Sigmoid colon (tissue), 7 donors: ENCODE results near the gene P2RY14. TPM values are rescaled to one million over a fixed set of nuclear protein-coding genes. Genes with fewer than 3 reads are reported as not detected.

Experiments
- DNase-seq: peaks from one replicate; pipeline ENCODE4 v3.0.0-alpha.2; 2019
- H3K27ac ChIP-seq, 4 donors: fragments of 200-600 bp; sonication (generic); one replicate each; pipeline ENCODE4 v1.5.1; 2016 to 2019; ENCODE audit warnings: mild to moderate bottlenecking in 1 of 4
- H3K27me3 ChIP-seq, 3 donors: fragments of 200-600 bp; sonication (generic); one replicate each; pipeline ENCODE4 v1.5.1; 2019; ENCODE audit warnings: mild to moderate bottlenecking in 1 of 3
- H3K36me3 ChIP-seq, 4 donors: fragments of 200-600 bp; sonication (generic); one replicate each; pipeline ENCODE4 v1.5.1; 2016 to 2019
- H3K4me1 ChIP-seq, 4 donors: fragments of 200-600 bp; sonication (generic); one replicate each; pipeline ENCODE4 v1.5.1; 2017 to 2019
- H3K4me3 ChIP-seq, 4 donors: fragments of 200-600 bp; sonication (generic); one replicate each; pipeline ENCODE4 v1.5.1; 2017 to 2019; ENCODE audit warnings: mild to moderate bottlenecking in 2 of 4, moderate library complexity in 1 of 4
- H3K9me3 ChIP-seq, 4 donors: fragments of 200-600 bp in 3 of 4; sonication (generic) in 3 of 4; one replicate each; pipeline versions ENCODE4 v1.5.1 to v1.6.1; 2013 to 2019
- EP300 ChIP-seq, 4 donors: sonication (generic); formaldehyde crosslinking; IDR thresholded peaks; one replicate each; pipeline ENCODE4 v1.6.1; 2017; ENCODE audit warnings: antibody characterized with exemption in 4 of 4
- POLR2A ChIP-seq, 2 donors: fragments of 450-650 bp; IDR thresholded peaks; one replicate each; pipeline ENCODE4 v1.6.1; 2016; ENCODE audit warnings: antibody characterized with exemption in 2 of 2, mild to moderate bottlenecking in 2 of 2, moderate library complexity in 2 of 2
- POLR2AphosphoS5 ChIP-seq, 4 donors: sonication (generic); formaldehyde crosslinking; IDR thresholded peaks; one replicate each; pipeline ENCODE4 v1.6.1; 2017; ENCODE audit warnings: antibody characterized with exemption in 4 of 4
- WGBS, 2 donors: extraction: QIAGEN DNeasy Blood & Tissue Kit; methylation state at CpG; one replicate each; pipeline ENCODE4 v1.1.7; 2013; 5-methylcytosine and 5-hydroxymethylcytosine counted together
- intact Hi-C: fragments of 100-400 bp; cut with DNase I; formaldehyde crosslinking; loops from one replicate; pipeline ENCODE4 v1.15.1; 2023
- polyA plus RNA-seq, 3 donors: library from polyadenylated mRNA; stranded (reverse); fragments of 200-250 nt; gene quantifications; one replicate each; pipeline ENCODE4 v1.2.3, GENCODE V29; 2013
- total RNA-seq, 4 donors: library from RNA; depleted of rRNA; stranded (reverse); fragments of >200 nt; gene quantifications; one replicate each; pipeline ENCODE4 v1.1.0, GENCODE V29; 2016
- TF ChIP-seq, protein P1 (sequence below), 4 experiments: fragments of 450-650 bp in 3 of 4; fragments of 200-600 bp in 1 of 4; IDR thresholded peaks; one replicate each; pipeline ENCODE4 v1.5.1; 2016 to 2019; ENCODE audit warnings: antibody characterized with exemption in 4 of 4, mild to moderate bottlenecking in 3 of 4, moderate library complexity in 2 of 4
- donor health status: healthy with polysubstance abuse.
- donor health status: Bipolar disorder and iron deficiency.
- donor health status: healthy.

Gene P2RY14
- total and polyA plus RNA-seq, 7 donors, result 2.5 to 26.7 (median 6.5) TPM

GRCh38 chr3:151197981-151198767 lies 80.2 kb downstream of the P2RY14 start:
- intact Hi-C loops, result no loop called here
- TF ChIP-seq POLR2A (IDR thresholded peaks at IDR 0.05) (no peak), POLR2AphosphoS5 (IDR thresholded peaks at IDR 0.05) (no peak), EP300 (IDR thresholded peaks at IDR 0.05) (no peak)
- TF ChIP-seq, protein P1, sequence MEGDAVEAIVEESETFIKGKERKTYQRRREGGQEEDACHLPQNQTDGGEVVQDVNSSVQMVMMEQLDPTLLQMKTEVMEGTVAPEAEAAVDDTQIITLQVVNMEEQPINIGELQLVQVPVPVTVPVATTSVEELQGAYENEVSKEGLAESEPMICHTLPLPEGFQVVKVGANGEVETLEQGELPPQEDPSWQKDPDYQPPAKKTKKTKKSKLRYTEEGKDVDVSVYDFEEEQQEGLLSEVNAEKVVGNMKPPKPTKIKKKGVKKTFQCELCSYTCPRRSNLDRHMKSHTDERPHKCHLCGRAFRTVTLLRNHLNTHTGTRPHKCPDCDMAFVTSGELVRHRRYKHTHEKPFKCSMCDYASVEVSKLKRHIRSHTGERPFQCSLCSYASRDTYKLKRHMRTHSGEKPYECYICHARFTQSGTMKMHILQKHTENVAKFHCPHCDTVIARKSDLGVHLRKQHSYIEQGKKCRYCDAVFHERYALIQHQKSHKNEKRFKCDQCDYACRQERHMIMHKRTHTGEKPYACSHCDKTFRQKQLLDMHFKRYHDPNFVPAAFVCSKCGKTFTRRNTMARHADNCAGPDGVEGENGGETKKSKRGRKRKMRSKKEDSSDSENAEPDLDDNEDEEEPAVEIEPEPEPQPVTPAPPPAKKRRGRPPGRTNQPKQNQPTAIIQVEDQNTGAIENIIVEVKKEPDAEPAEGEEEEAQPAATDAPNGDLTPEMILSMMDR (IDR thresholded peaks at IDR 0.05), result no peak
- H3K4me1 ChIP-seq, result no peaks in the 10 kb centered on the region
- H3K27ac ChIP-seq, result no peak overlapping the region
- no peaks in the 10 kb centered on the region for H3K9me3 ChIP-seq
- H3K27me3 ChIP-seq, result no peaks in the 10 kb centered on the region
- no peak overlapping the region for H3K4me3 ChIP-seq
- no peaks in the 10 kb centered on the region for H3K36me3 ChIP-seq
- no peak for DNase-seq
- 60 to 75% methylated on average over 6 of the region's 6 CpGs for WGBS, 2 donors

GRCh38 chr3:151197228-151197627 lies 81.1 kb downstream of the P2RY14 start:
- H3K36me3 ChIP-seq, result no peaks in the 10 kb centered on the region
- no peak overlapping the region for H3K27ac ChIP-seq
- no peak for TF ChIP-seq POLR2A (IDR thresholded peaks at IDR 0.05)
- TF ChIP-seq POLR2AphosphoS5 (IDR thresholded peaks at IDR 0.05), result no peak
- TF ChIP-seq, protein P1 (IDR thresholded peaks at IDR 0.05), result no peak
- TF ChIP-seq EP300 (IDR thresholded peaks at IDR 0.05), result no peak
- H3K4me3 ChIP-seq, result no peak overlapping the region
- no peaks in the 10 kb centered on the region for H3K27me3 ChIP-seq
- intact Hi-C loops, result no loop called here
- H3K9me3 ChIP-seq, result no peaks in the 10 kb centered on the region
- DNase-seq, result no peak
- WGBS, 2 donors, result 96% methylated on average over 8 of the region's 8 CpGs
- no peaks in the 10 kb centered on the region for H3K4me1 ChIP-seq

DNA sequence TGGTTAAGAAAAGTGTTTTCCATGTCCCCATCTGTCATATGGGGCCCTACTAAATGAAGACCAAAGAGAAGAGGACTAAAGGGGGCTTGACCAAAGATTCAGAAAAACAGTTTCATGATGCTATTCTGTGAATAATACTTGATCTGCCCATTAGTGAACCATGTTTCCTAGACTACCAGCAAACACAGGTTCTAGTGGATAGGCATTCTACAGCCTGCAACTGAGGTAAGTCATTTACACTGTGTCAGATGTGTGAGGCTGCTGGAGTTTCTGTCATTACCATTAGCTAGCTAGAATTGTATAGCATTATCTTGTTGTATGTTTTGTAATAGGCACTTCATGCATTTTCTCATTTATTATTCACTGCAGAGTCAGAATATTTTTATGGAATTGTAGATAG lies 81.9 kb downstream of the P2RY14 start:
- no peak for DNase-seq
- Histone ChIP-seq H3K4me1 (no peaks in the 10 kb centered on the region), H3K27me3 (no peaks in the 10 kb centered on the region), H3K4me3 (no peak overlapping the region), H3K9me3 (no peaks in the 10 kb centered on the region), H3K27ac (no peak overlapping the region), H3K36me3 (no peaks in the 10 kb centered on the region)
- TF ChIP-seq EP300 (IDR thresholded peaks at IDR 0.05), result no peak
- TF ChIP-seq, protein P1 (IDR thresholded peaks at IDR 0.05), result no peak
- no peak for TF ChIP-seq POLR2A (IDR thresholded peaks at IDR 0.05)
- no peak for TF ChIP-seq POLR2AphosphoS5 (IDR thresholded peaks at IDR 0.05)
- intact Hi-C loops, result no loop called here

GRCh38 chr3:151195826-151196225 lies 82.5 kb downstream of the P2RY14 start:
- no peak overlapping the region for H3K4me3 ChIP-seq
- intact Hi-C loops, result no loop called here

More at GRCh38 chr3:151195826-151196225, 82.5 kb downstream of the P2RY14 start:
- DNase-seq, result no peak
- H3K27me3 ChIP-seq, result no peaks in the 10 kb centered on the region
- H3K36me3 ChIP-seq, result no peaks in the 10 kb centered on the region
- WGBS, 2 donors, result 75 to 83% methylated on average over 1 of the region's 1 CpG
- H3K4me1 ChIP-seq, result no peaks in the 10 kb centered on the region
- no peak overlapping the region for H3K27ac ChIP-seq
- TF ChIP-seq POLR2A (IDR thresholded peaks at IDR 0.05), result no peak
- no peak for TF ChIP-seq POLR2AphosphoS5 (IDR thresholded peaks at IDR 0.05)
- TF ChIP-seq, protein P1 (IDR thresholded peaks at IDR 0.05), result no peak
- no peak for TF ChIP-seq EP300 (IDR thresholded peaks at IDR 0.05)
- no peaks in the 10 kb centered on the region for H3K9me3 ChIP-seq
